Mononuclear cell (primary cell): ENCODE data around the gene FBXO7. TPM values are rescaled to one million over a fixed set of nuclear protein-coding genes. Genes with fewer than 3 reads are reported as not detected.

ENCODE experiments used
- H3K27me3 ChIP-seq: 2 replicates; pipeline ENCODE4 v1.6.0; 2011; ENCODE audit warnings: low read length, control low read depth; ENCODE audit not compliant: insufficient read depth
- H3K4me1 ChIP-seq: 2 replicates; pipeline ENCODE4 v1.5.1; 2011; ENCODE audit warnings: mild to moderate bottlenecking, low read length, control low read depth; ENCODE audit not compliant: insufficient read depth
- H3K4me3 ChIP-seq: 2 replicates; pipeline ENCODE4 v1.5.1; 2011; ENCODE audit warnings: mild to moderate bottlenecking, low read length, moderate library complexity
- H3K9me3 ChIP-seq: 2 replicates; pipeline ENCODE4 v1.5.1; 2011; ENCODE audit warnings: low read depth, mild to moderate bottlenecking, control low read depth, low read length
- total RNA-seq: library from RNA; depleted of rRNA; stranded (reverse); fragments of >200 nt; gene quantifications from one replicate; pipeline ENCODE4 v1.2.3, GENCODE V29; 2012

Gene FBXO7
- total RNA-seq, 1 donor: 133 TPM

DNA sequence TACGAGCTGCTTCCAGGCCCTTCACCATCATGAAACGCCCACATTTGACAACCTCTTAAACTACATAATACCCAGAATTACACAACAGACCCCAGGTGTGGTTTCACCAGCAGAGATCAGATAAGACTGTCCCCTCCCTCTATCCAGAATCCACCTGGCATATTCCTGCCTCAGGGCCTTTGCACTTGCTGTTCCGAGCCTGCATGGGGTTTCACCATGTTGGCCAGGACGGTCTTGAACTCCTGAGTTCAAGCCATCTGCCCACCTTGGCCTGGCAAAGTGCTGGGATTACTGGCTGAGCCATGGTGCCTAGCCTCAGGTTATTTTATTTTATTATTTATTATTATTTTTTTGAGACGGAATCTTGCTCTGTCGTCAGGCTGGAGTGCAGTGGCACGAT lies 73.4 kb downstream of the FBXO7 start:
- Histone ChIP-seq H3K9me3 (no peaks in the 10 kb centered on the region), H3K4me1 (no peaks in the 10 kb centered on the region), H3K27me3 (no peaks in the 10 kb centered on the region), H3K4me3 (no peak overlapping the region)

Other genes starting within 250 kb of the FBXO7 start
- gene SLC5A4, start 219.5 kb upstream of the FBXO7 start, total RNA-seq: not detected
- gene RFPL3, start 116.9 kb upstream of the FBXO7 start, total RNA-seq: 0.21 TPM
- gene RTCB, start 62.6 kb upstream of the FBXO7 start, total RNA-seq: 80.3 TPM
- not detected for gene BPIFC, start 10.4 kb upstream of the FBXO7 start, total RNA-seq